Raji (cell line): ENCODE data around the gene ATP6V1A.
A peak's percentile ranks its signal among the peaks of the same experiment; 100 is the strongest.

Experiments used
- POLR2A ChIP-seq: IDR thresholded peaks from 2 replicates; pipeline ENCODE4 v1.6.1; 2011; ENCODE audit warnings: low read depth, low read length, control low read depth; ENCODE audit not compliant: insufficient read depth

ATP6V1A gene

DNA sequence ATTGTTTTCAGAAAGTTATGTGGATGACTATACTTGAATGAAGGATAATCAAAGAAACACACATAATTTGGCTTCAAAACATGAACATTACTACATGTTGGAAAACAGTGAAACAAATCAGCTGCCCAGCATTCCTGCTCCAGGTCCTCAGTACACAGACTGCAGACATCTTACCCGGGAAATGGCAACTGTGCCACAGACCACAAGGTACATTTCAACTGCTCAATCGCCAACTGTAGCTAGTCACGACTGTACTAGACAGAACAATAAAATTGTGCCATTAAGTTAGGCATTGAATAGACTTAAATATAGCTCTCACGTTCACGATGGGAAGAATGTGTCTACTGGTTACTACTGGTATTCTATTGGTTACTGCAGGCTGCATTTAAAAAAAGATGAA, 5.7 kb upstream of the ATP6V1A start:
- no peak for TF ChIP-seq POLR2A

DNA sequence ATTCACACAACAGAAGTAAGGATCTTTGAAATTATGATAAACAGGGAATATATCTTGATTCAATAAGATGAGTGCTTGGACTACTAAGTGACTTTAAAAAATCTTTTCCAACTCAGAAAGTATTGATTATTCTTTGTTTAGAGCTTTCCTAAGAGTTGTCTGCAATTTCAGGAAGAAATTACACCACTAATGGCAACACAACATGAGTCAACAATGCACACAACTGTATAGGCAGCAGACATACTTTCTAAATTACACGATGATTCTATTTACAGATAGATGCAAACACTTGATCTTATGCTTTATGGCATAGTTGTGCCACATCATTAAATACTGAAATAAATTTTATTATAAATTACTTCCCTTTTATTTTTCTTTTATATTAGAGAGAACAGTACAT, 5.2 kb upstream of the ATP6V1A start:
- no peak for TF ChIP-seq POLR2A

DNA sequence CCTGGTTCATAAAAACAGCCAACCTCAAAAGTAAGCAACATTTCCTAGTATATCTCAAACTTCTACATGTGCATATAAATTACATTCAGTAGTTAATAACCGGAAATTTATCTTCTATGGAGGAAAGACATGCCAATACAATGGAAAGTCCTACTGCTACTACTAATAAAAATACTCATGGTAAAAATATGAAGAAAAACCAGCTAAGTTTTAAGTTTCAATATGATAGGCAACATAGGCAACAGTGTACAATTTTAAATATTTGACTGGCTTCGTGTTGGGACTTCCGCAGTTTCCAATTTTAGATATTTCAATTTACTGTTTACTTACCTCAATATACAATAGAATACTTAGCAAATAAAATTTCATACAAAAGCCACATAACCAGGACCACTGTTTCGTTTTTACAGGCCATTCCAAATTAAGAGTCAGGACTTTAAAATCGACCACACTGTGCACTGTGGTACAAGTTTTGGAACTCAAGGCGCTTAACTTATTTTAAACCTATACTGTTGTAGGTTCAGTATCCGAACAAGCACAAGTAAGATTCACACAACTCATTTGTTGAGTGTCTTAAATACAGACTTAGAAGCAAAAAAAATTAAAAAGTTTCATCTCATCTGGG, 3.7 kb upstream of the ATP6V1A start:
- no peak for TF ChIP-seq POLR2A

DNA sequence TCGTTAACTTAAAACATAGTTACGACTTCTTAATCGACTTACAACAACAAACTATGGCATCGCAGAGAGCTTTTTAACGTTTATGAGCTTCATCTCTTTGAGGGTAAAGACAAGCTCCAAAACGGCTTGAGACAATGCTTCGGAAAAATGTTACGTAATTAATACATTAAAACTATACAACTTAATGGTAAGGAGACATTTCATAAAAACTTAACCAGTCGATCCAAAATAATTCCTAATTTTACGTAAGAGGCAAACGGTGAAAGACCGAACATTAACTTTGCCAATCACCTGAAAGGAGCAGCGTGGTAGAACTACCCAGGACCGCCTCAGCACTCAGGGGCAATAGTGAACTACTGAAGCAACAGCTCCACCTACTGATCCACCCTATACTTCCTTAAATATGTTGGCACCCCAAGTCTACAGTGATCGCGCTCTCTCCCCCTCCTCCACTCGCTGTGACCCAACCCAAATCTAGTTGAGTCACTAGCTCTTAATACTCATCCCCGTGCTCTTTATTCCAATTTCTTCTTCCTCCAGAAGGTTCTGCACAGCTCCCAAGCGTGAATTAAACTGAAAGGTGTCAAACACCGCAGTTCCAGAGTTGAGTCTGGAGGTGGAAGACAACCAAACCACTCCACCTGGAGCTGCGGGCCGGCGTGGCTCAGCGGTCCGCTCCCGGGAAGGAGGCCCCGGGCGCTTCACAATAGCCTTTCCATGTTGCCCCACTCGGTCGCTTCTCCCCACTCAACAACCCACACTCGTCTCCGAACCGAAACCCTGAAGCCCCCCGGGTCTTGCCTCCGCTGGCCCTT, 1.7 kb upstream of the ATP6V1A start:
- TF ChIP-seq POLR2A: peak; percentile 29; the same call in 1 of the 2 replicates

DNA sequence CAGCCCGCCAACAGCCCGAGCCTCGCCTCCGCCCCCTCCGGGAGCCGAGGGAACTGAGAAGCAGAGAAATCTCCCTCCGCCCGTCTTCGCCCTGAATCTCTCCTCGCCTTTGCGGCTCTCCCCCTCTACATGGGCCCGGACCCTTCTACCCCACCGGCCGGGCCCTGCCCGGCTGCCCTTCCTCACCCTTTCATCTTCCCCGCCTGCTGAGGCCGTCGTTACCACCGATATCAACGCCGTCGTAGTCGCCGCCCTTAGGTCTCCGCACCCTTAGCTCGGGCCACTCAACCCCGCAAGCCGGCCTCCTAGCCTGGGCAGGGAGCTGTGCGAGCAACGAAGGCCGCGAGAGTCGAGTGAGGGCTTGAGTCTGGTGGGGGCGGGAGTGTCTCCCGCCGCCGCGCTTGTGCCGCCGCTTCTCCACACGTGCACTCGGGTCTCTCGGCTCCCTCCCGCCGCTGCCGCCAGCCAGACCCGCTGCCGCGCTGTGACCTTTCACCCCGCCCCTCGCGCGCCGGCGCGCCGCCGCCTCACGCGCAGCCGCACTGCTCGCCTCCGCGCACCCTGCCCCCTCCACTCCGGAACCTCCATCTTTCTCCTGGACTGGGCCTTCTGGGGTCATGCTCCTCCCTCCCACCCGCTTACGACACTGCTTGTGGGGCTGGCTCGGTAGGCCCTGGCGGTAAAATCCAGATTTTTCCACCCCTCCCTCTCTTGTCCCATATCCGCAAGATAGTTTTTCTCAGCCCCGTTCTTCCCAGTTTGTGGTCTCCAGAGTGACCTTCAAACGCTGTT, 883 bp upstream of the ATP6V1A start, which contains the start of gene NAA50:
Gene NAA50, minus strand, starts transcription at position 494 of the 792 bp plus-strand sequence. Its CDS starts 300 bp downstream, at position 194.
- peak; percentile 97 for TF ChIP-seq POLR2A

DNA sequence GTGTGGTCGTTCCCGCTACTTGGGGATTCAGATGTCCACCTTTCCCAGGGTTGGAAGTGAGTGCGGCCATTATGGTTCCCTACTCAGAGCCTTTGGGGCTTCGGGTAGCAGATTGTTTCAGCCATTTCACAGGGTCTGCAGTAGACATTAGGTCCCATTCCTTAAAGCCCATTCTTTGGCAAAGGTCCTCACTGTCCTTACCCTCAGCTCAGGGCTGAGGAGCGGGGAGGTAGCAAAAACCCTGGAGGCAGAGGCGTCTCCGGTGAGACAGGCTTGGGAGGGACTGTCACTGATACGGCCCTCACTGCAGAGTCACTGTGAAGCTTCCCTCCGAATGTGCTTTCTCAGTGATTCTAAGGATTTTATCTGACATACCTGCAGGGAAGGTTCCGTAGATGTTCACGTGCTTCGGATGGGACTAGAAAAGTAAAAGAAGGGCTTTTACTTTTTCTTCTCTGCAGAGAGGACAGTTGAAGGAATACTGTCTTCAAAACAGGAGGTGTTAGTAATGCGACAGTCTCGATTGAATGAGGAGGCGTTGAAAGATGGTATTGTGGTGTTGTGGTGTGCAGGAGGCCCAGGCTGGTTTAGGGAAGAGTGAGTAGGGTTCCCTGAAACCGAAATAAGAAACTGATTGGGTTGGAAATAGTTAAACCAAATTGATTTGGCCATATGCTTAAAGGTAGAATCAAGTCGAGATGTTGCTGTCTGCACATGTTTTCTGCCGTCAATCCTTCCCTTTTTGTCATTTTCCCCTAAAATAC, 630 bp downstream of the ATP6V1A start:
- no peak for TF ChIP-seq POLR2A

DNA sequence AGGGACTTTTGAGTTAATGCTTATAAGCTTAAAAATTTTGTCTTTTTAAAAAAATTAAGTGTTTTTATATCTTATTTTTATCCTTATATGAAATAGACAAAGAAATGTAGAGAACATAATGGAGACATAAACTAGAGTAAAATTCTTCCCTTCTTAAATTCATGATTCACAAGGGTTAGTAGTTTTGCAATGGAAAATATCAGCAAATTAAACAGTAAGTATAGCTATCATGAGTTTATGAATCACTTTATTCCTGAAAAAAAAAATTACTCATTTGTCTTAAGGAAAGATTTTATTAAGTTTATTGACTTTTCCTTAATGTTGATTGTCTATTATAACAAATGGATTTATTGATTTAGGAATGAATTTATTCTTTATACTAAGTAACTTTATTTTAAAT, 4.3 kb downstream of the ATP6V1A start:
- no peak for TF ChIP-seq POLR2A

DNA sequence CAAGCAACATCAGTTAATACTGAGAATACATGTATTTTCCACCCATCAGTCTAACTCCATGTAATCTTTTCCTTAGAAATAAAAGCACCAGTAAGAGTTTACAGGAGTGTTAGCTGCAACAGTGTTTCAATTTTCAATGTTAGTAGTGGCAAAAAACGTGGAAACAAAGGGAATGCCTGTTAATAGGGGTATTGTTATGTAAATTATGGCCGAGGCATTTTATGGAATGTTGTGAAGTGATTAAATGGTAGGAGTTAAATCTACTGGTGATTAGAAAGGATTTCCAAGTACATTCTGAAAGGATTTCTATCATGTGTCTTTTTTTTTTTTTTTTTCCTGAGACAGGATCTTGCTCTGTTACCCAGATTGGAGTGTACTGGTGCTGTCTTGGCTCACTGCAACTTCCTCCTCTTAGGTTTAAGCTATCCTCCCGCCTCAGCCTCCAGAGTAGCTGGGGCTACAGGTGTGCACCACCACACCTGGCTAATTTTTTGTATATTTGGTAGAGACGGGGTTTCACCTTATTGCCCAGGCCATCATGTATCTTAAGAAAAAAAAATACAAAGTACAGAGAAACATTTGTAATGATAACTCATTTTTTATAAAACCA, 6.6 kb downstream of the ATP6V1A start:
- TF ChIP-seq POLR2A: no peak

DNA sequence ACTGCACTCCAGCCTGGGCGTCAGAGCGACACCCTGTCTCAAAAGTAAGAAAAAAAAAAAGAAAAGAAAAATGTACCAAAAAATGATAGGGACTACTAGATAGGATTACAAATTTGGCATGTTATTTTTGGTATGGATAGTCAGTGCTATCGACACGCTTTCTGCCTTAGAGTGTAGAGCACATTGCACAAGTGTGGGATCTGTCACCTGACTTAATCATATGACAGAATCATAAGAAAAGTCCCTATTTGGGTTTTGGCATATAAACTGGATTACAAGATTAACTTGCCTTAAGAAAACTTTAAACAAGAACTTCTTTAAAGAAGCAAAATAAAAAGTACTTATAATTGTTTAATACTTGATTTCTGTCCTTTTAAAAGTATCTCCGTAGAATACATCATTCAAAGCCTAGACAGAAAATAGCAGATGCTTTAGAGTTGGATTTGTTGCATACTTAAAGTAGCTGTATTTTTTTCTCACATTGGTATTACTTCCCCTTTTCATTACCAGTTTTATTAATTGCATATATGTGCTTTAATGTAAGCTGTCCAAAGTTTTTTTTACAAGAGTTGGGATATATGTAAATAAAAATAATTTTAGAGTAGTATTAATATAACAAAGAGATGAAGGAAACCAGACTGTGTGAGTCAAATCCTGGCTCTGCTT, 7.8 kb downstream of the ATP6V1A start:
- TF ChIP-seq POLR2A: no peak

DNA sequence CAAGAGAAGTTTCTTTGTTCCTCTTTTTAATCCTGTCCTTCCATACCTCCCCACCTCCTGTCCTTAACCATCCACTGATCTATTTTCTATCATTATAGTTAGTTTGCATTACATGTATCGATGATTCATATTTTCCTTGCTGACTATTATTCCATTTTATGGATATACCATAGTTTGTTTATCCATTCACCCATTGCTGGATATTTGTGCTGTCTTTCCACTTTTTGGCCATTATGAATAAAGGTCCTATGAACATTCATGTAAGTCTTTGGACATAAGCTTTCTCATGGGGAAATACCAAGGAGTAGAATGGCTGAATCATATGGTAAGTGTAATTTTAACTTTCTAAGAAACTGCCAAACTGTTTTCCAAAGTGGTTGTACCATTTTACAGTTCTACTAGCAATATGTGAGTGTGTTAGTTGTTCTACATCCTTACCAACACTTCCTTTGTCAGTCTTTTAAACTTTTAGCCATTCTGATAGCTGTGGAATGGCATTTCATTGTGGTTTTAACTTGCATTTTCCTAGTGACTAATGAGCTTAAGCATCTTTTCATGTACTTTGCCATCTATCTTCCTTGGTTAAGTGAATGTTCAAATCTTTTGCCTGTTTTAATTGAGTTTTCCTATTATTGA, 11.7 kb downstream of the ATP6V1A start:
- TF ChIP-seq POLR2A: no peak

DNA sequence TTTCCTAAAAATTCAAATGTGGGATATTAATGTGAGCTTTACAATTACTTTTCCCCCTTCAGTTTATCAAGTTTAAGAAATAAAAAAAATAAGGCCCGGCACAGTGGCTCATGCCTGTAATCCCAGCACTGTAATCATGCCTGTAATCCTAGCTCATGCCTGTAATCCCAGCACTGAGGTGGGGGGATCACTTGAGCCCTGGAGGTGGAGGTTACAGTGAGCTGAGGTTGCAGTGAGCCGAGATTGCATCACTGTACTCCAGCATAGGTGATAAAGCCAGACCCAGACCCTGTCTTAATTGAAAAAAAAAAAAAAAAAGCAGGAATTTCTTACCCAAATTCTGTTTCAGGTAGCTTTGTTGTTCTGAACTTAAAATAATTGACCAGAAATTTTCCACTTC, 17.9 kb downstream of the ATP6V1A start:
- no peak for TF ChIP-seq POLR2A

DNA sequence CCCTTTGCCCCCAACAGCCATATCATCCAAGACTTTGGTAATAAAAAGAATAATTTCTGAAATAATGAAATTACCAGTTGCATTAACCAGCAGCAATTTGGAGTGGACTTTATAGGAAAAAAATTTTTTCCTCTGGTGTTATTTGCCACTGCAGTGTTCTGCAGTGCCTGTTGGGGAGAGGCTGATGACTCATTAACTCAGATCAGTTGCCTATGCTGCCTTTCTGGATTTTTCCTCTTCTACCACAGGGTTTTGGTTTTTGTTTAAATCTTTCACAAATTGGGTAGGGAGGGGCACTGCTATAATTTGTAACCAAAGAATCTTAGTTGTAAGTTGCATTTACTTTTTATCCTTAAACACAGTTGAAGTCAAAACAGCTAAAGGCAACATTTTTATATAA, 22.7 kb downstream of the ATP6V1A start:
- no peak for TF ChIP-seq POLR2A

DNA sequence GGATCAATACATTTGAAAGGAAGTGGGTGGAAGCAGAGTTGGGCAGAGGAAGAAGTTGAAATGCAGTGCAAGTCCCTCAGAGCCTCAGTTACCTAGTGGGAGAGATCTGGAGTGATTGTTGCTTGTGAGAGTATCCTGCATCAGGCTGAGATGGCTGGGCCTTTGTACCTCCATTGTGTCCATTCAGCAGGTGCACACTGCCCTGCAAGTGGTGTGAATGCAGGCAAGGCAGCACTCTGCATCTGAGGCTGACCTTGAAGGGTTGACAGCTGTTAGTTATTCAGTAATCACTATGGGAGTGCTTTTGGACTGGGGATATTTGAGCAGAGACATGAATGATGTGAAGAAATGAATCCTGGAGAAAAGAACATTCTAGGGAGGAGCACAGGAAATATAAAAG, 25.2 kb downstream of the ATP6V1A start:
- no peak for TF ChIP-seq POLR2A

DNA sequence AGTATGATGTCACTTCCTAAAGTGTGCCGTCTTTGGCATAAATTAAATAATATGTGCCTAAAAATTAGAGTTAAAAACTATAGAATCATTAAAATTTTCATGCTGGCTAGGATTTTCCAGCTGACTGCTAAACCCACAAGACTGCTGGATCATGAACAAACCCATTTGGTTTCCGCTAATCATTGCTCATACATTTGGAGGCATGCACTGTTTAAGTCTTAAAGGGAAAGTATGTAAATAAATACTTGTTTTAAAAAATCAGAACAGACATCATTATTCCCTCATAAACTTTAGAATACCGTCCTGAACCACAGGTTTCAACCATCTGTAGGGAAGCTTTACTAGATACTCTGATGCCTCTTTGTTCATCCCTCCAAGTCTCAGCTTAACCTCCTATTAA, 26.5 kb downstream of the ATP6V1A start:
- TF ChIP-seq POLR2A: no peak
